NT2/D1 (cell line): ENCODE measurements around the gene RNF115.

Experiments
- YY1 ChIP-seq: IDR thresholded peaks from 2 replicates; pipeline ENCODE4 v1.6.1; 2011; ENCODE audit not compliant: insufficient read length, insufficient read depth
- ZNF274 ChIP-seq: IDR thresholded peaks from 2 replicates; pipeline ENCODE4 v1.6.1; 2011; ENCODE audit warnings: mild to moderate bottlenecking, low read depth, low read length

- TF ChIP-seq YY1, result no peak
- TF ChIP-seq ZNF274, result no peak
These were observed 102.8 kb downstream of the RNF115 start for GRCh38 chr1:145720878-145721671.
